ENCODE measurements around the gene PSMG3.

PSMG3 gene

GRCh38 chr7:1592299-1592871 lies 22.6 kb upstream of the PSMG3 start:
- no peak for TF ChIP-seq REST (IDR thresholded peaks at IDR 0.05; ENCODE audit: insufficient read depth in 1 of 2, low read depth in 2 of 2, low read length in 2 of 2)
- no peak for TF ChIP-seq SIN3A (IDR thresholded peaks at IDR 0.05; ENCODE audit: borderline replicate concordance, insufficient read depth, low read length)
- TF ChIP-seq FOXP2 (optimal IDR thresholded peaks at IDR 0.05; ENCODE audit: borderline replicate concordance, extremely low read depth, extremely low read length, insufficient read depth): no peak
- TF ChIP-seq TAF1 (IDR thresholded peaks at IDR 0.05; ENCODE audit: borderline replicate concordance, insufficient read depth, low read length): no peak
- TF ChIP-seq POLR2AphosphoS5 (IDR thresholded peaks at IDR 0.05; ENCODE audit: low read depth, low read length): no peak

GRCh38 chr7:1591876-1592275 lies 22.0 kb upstream of the PSMG3 start:
- TF ChIP-seq SIN3A (IDR thresholded peaks at IDR 0.05; ENCODE audit: borderline replicate concordance, insufficient read depth, low read length) (no peak), POLR2AphosphoS5 (IDR thresholded peaks at IDR 0.05; ENCODE audit: low read depth, low read length) (no peak), TAF1 (IDR thresholded peaks at IDR 0.05; ENCODE audit: borderline replicate concordance, insufficient read depth, low read length) (no peak), FOXP2 (optimal IDR thresholded peaks at IDR 0.05; ENCODE audit: borderline replicate concordance, extremely low read depth, extremely low read length, insufficient read depth) (no peak), REST (IDR thresholded peaks at IDR 0.05; ENCODE audit: insufficient read depth in 1 of 2, low read depth in 2 of 2, low read length in 2 of 2) (no peak)

GRCh38 chr7:1591396-1591795 lies 21.6 kb upstream of the PSMG3 start:
- no peak for TF ChIP-seq SIN3A (IDR thresholded peaks at IDR 0.05; ENCODE audit: borderline replicate concordance, insufficient read depth, low read length)

- TF ChIP-seq POLR2AphosphoS5 (IDR thresholded peaks at IDR 0.05; ENCODE audit: low read depth, low read length) (no peak), TAF1 (IDR thresholded peaks at IDR 0.05; ENCODE audit: borderline replicate concordance, insufficient read depth, low read length) (no peak), REST (IDR thresholded peaks at IDR 0.05; ENCODE audit: insufficient read depth in 1 of 2, low read depth in 2 of 2, low read length in 2 of 2) (no peak), FOXP2 (optimal IDR thresholded peaks at IDR 0.05; ENCODE audit: borderline replicate concordance, extremely low read depth, extremely low read length, insufficient read depth) (no peak), SIN3A (IDR thresholded peaks at IDR 0.05; ENCODE audit: borderline replicate concordance, insufficient read depth, low read length) (no peak)
Measured at GRCh38 chr7:1590887-1591286, 21.1 kb upstream of the PSMG3 start.

GRCh38 chr7:1590476-1590875 lies 20.6 kb upstream of the PSMG3 start:
- TF ChIP-seq REST (IDR thresholded peaks at IDR 0.05; ENCODE audit: insufficient read depth in 1 of 2, low read depth in 2 of 2, low read length in 2 of 2) (no peak), FOXP2 (optimal IDR thresholded peaks at IDR 0.05; ENCODE audit: borderline replicate concordance, extremely low read depth, extremely low read length, insufficient read depth) (no peak), POLR2AphosphoS5 (IDR thresholded peaks at IDR 0.05; ENCODE audit: low read depth, low read length) (no peak), SIN3A (IDR thresholded peaks at IDR 0.05; ENCODE audit: borderline replicate concordance, insufficient read depth, low read length) (no peak), TAF1 (IDR thresholded peaks at IDR 0.05; ENCODE audit: borderline replicate concordance, insufficient read depth, low read length) (no peak)
